ENCODE data around the gene RNU6-9.

RNU6-9 gene

GRCh38 chr19:867855-868457 is 25.3 kb upstream of the RNU6-9 start:
- H3K4me3 ChIP-seq (ENCODE audit: low read depth, low read length): no peak overlapping the region
- H2AFZ ChIP-seq: no peak overlapping the region
- H3K27me3 ChIP-seq (ENCODE audit: control insufficient read depth, insufficient read depth, low read length): no peaks in the 10 kb centered on the region
- H3K9ac ChIP-seq: no peak overlapping the region
- no peak for TF ChIP-seq CTCF (IDR thresholded peaks at IDR 0.05)
- H3K4me1 ChIP-seq: no peaks in the 10 kb centered on the region
- H3K79me2 ChIP-seq: no peaks in the 10 kb centered on the region
- H3K9me3 ChIP-seq (ENCODE audit: control insufficient read depth, low read length): no peaks in the 10 kb centered on the region
- no peaks in the 10 kb centered on the region for H3K36me3 ChIP-seq (ENCODE audit: control insufficient read depth, insufficient read depth, low read length)
- H3K4me2 ChIP-seq (ENCODE audit: low read length): no peak overlapping the region
- no peak overlapping the region for H3K27ac ChIP-seq

GRCh38 chr19:868458-869244 is 24.6 kb upstream of the RNU6-9 start:
- no peaks in the 10 kb centered on the region for H3K36me3 ChIP-seq (ENCODE audit: control insufficient read depth, insufficient read depth, low read length)
- no peak overlapping the region for H3K9ac ChIP-seq
- H3K4me2 ChIP-seq (ENCODE audit: low read length): no peak overlapping the region
- no peaks in the 10 kb centered on the region for H3K9me3 ChIP-seq (ENCODE audit: control insufficient read depth, low read length)
- H3K27ac ChIP-seq: no peak overlapping the region
- H3K4me3 ChIP-seq (ENCODE audit: low read depth, low read length): no peak overlapping the region
- no peak overlapping the region for H2AFZ ChIP-seq
- no peak for TF ChIP-seq CTCF (IDR thresholded peaks at IDR 0.05)
- no peaks in the 10 kb centered on the region for H3K4me1 ChIP-seq
- no peaks in the 10 kb centered on the region for H3K79me2 ChIP-seq
- H3K27me3 ChIP-seq (ENCODE audit: control insufficient read depth, insufficient read depth, low read length): no peaks in the 10 kb centered on the region

- Histone ChIP-seq H3K4me1 (no peaks in the 10 kb centered on the region), H3K36me3 (ENCODE audit: control insufficient read depth, insufficient read depth, low read length) (no peaks in the 10 kb centered on the region), H2AFZ (no peak overlapping the region), H3K9ac (no peak overlapping the region), H3K79me2 (no peaks in the 10 kb centered on the region), H3K4me2 (ENCODE audit: low read length) (no peak overlapping the region), H3K9me3 (ENCODE audit: control insufficient read depth, low read length) (no peaks in the 10 kb centered on the region), H3K27me3 (ENCODE audit: control insufficient read depth, insufficient read depth, low read length) (no peaks in the 10 kb centered on the region), H3K4me3 (ENCODE audit: low read depth, low read length) (no peak overlapping the region), H3K27ac (no peak overlapping the region)
- TF ChIP-seq CTCF (IDR thresholded peaks at IDR 0.05): no peak
Observed at GRCh38 chr19:869245-870177, 23.8 kb upstream of the RNU6-9 start.

GRCh38 chr19:870314-870713 is 23.0 kb upstream of the RNU6-9 start:
- Histone ChIP-seq H3K4me2 (ENCODE audit: low read length) (no peak overlapping the region), H3K9ac (no peak overlapping the region), H3K79me2 (no peaks in the 10 kb centered on the region), H2AFZ (no peak overlapping the region), H3K4me1 (no peaks in the 10 kb centered on the region), H3K4me3 (ENCODE audit: low read depth, low read length) (no peak overlapping the region), H3K27ac (no peak overlapping the region), H3K27me3 (ENCODE audit: control insufficient read depth, insufficient read depth, low read length) (no peaks in the 10 kb centered on the region), H3K9me3 (ENCODE audit: control insufficient read depth, low read length) (no peaks in the 10 kb centered on the region), H3K36me3 (ENCODE audit: control insufficient read depth, insufficient read depth, low read length) (no peaks in the 10 kb centered on the region)
- no peak for TF ChIP-seq CTCF (IDR thresholded peaks at IDR 0.05)
